ENCODE results near the gene TCERG1L. TPM values are rescaled to one million over a fixed set of nuclear protein-coding genes. Genes with fewer than 3 reads are reported as not detected.
"Not testable (repeated sequence)": the region's sequence is repeated elsewhere in the genome, so short reads cannot be mapped to it uniquely, and the experiment has no call there.

TCERG1L gene
- total RNA-seq, 1 experiment from 2014 or later, result not detected

GRCh38 chr10:131109291-131109690 is 202.2 kb downstream of the TCERG1L start:
- no peak for DNase-seq (ENCODE audit: low read depth)

- no peak for DNase-seq (ENCODE audit: low read depth)
Observed at GRCh38 chr10:131107970-131108369, 203.6 kb downstream of the TCERG1L start.

- DNase-seq (ENCODE audit: low read depth), result no peak
Observed at GRCh38 chr10:131102676-131103075, 208.8 kb downstream of the TCERG1L start.

GRCh38 chr10:131102147-131102546 is 209.4 kb downstream of the TCERG1L start:
- no peak for DNase-seq (ENCODE audit: low read depth)

GRCh38 chr10:131100418-131101410 is 210.8 kb downstream of the TCERG1L start:
- not testable (repeated sequence) for DNase-seq (ENCODE audit: low read depth)

GRCh38 chr10:131099028-131099726 is 212.3 kb downstream of the TCERG1L start:
- DNase-seq (ENCODE audit: low read depth), result no peak

GRCh38 chr10:131098416-131098952 is 213.0 kb downstream of the TCERG1L start:
- no peak for DNase-seq (ENCODE audit: low read depth)

GRCh38 chr10:131096031-131096430 is 215.5 kb downstream of the TCERG1L start:
- no peak for DNase-seq (ENCODE audit: low read depth)

- no peak for DNase-seq (ENCODE audit: low read depth)
Observed at GRCh38 chr10:131095313-131095580, 216.3 kb downstream of the TCERG1L start.

GRCh38 chr10:131094527-131095312 is 216.8 kb downstream of the TCERG1L start:
- no peak for DNase-seq (ENCODE audit: low read depth)

GRCh38 chr10:131093795-131094366 is 217.6 kb downstream of the TCERG1L start:
- DNase-seq (ENCODE audit: low read depth), result no peak

GRCh38 chr10:131093346-131093745 is 218.2 kb downstream of the TCERG1L start:
- DNase-seq (ENCODE audit: low read depth), result no peak

GRCh38 chr10:131092876-131093275 is 218.6 kb downstream of the TCERG1L start:
- no peak for DNase-seq (ENCODE audit: low read depth)

GRCh38 chr10:131092386-131092785 is 219.1 kb downstream of the TCERG1L start:
- no peak for DNase-seq (ENCODE audit: low read depth)

- no peak for DNase-seq (ENCODE audit: low read depth)
Observed at GRCh38 chr10:131091682-131092081, 219.8 kb downstream of the TCERG1L start.

- DNase-seq (ENCODE audit: low read depth), result no peak
Observed at GRCh38 chr10:131090761-131091661, 220.5 kb downstream of the TCERG1L start.

GRCh38 chr10:131089861-131090260 is 221.7 kb downstream of the TCERG1L start:
- no peak for DNase-seq (ENCODE audit: low read depth)

GRCh38 chr10:131089150-131089549 is 222.4 kb downstream of the TCERG1L start:
- DNase-seq (ENCODE audit: low read depth), result no peak

- no peak for DNase-seq (ENCODE audit: low read depth)
Observed at GRCh38 chr10:131088619-131089018, 222.9 kb downstream of the TCERG1L start.

GRCh38 chr10:131087464-131088215 is 223.9 kb downstream of the TCERG1L start:
- no peak for DNase-seq (ENCODE audit: low read depth)

All from RPMI7951 (cell line).